Ovary (tissue), 9 donors: ENCODE data around the gene YARS1. TPM values are rescaled to one million over a fixed set of nuclear protein-coding genes. Genes with fewer than 3 reads are reported as not detected.

ENCODE experiments used
- DNase-seq, 5 donors: peaks; one replicate each; pipeline ENCODE4 v3.0.0-alpha.2; 2019 to 2020
- H3K27ac ChIP-seq, 2 donors: fragments of 200-600 bp; one replicate each; pipeline versions ENCODE4 v1.5.1 to v1.8.0; 2019 to 2022
- H3K27me3 ChIP-seq: fragments of 200-600 bp; one replicate; pipeline ENCODE4 v1.8.0; 2022
- H3K36me3 ChIP-seq: fragments of 200-600 bp; sonication (generic); one replicate; pipeline ENCODE4 v1.5.1; 2019
- H3K4me1 ChIP-seq: one replicate; pipeline ENCODE4 v1.8.1; 2013; ENCODE audit warnings: mild to moderate bottlenecking, moderate library complexity; ENCODE audit not compliant: insufficient read depth
- H3K4me3 ChIP-seq: fragments of 200-600 bp; sonication (generic); one replicate; pipeline ENCODE4 v1.5.1; 2017
- H3K9me3 ChIP-seq, 2 donors: fragments of 200-600 bp in 1 of 2; sonication (generic) in 1 of 2; one replicate each; pipeline versions ENCODE4 v1.5.1 to v1.8.1; 2013 to 2019; ENCODE audit warnings: mild to moderate bottlenecking in 1 of 2, moderate library complexity in 1 of 2
- CTCF ChIP-seq, 3 donors: fragments of 450-650 bp in 2 of 3; fragments of 200-600 bp in 1 of 3; IDR thresholded peaks; one replicate each; pipeline versions ENCODE4 v1.5.1 to v1.8.0; 2016 to 2022; ENCODE audit warnings: antibody characterized with exemption in 3 of 3, mild to moderate bottlenecking in 1 of 3
- EP300 ChIP-seq: sonication (generic); formaldehyde crosslinking; IDR thresholded peaks from one replicate; pipeline ENCODE4 v1.6.1; 2017; ENCODE audit warnings: antibody characterized with exemption
- POLR2A ChIP-seq: fragments of 450-650 bp; IDR thresholded peaks from one replicate; pipeline ENCODE4 v1.6.1; 2017; ENCODE audit warnings: antibody characterized with exemption, mild to moderate bottlenecking, moderate library complexity
- WGBS, 3 donors: extraction: QIAGEN DNeasy Blood & Tissue Kit in 1 of 3; methylation state at CpG; one replicate each; pipeline versions ENCODE4 v1.1.5 to v1.1.7; 2013 to 2017; 5-methylcytosine and 5-hydroxymethylcytosine counted together
- intact Hi-C, 4 donors: fragments of 100-400 bp; cut with DNase I; formaldehyde crosslinking; loops; one replicate each; pipeline versions ENCODE4 v1.11.0 to v1.15.1; 2022 to 2023
- polyA plus RNA-seq, 2 donors: library from polyadenylated mRNA; stranded (reverse); fragments of 200-250 nt in 1 of 2; fragments of 350-450 nt in 1 of 2; fragmentation: Illumina TruSeq in 1 of 2; extraction: RNeasy Lipid Tissue Mini Kit (QIAGEN cat#74804) in 1 of 2; gene quantifications; one replicate each; pipeline ENCODE4 v1.2.3, GENCODE V29; 2013 to 2014
- total RNA-seq, 7 donors: library from RNA; depleted of rRNA in 2 of 7; stranded (reverse); fragments of >200 nt in 2 of 7; fragmentation: NEBNext Ultra II Directional in 3 of 7; extraction: Animal tissue kit (Norgen Biotek cat#: 25700) in 3 of 7; gene quantifications; one replicate each; pipeline versions ENCODE4 v1.1.0 to v1.2.4, GENCODE V29; 2016 to 2023
- donor health status: DM: no; HTN: no; CAD: no; lungs with moderate emphysema.
- donor health status: DM: no; HTN: no; CAD: no.
- donor health status: Bipolar disorder and iron deficiency.
- donor health status: DM: yes; HTN: yes; CAD: no.
- donor health status: DM: no; HTN: no; CAD: no.
- donor health status: DM: yes; HTN: yes; CAD: no.

YARS1 gene
- total and polyA plus RNA-seq, 9 donors: 19.8 to 272 (median 46.2) TPM

- intact Hi-C loops: no loop called here
- H3K9me3 ChIP-seq: no peaks in the 10 kb centered on the region
- WGBS, 3 donors: 69 to 74% (median 71%) methylated on average over 7 of the region's 7 CpGs
- H3K4me1 ChIP-seq: peaks cover 20% of the 10 kb centered on the region
- peak overlapping the region in 1 of 2 donors; percentile 72 for H3K27ac ChIP-seq
- H3K27me3 ChIP-seq: no peaks in the 10 kb centered on the region
- no peak overlapping the region for H3K4me3 ChIP-seq
- no peak for DNase-seq
- no peak for TF ChIP-seq CTCF (IDR thresholded peaks at IDR 0.05)
- TF ChIP-seq POLR2A: no peak
- no peak for TF ChIP-seq EP300
- H3K36me3 ChIP-seq: no peaks in the 10 kb centered on the region
Observed at GRCh38 chr1:32758177-32758794, 58.9 kb downstream of the YARS1 start.

GRCh38 chr1:32757213-32757895 is 59.8 kb downstream of the YARS1 start:
- intact Hi-C loops: no loop called here
- no peak for DNase-seq
- H3K27me3 ChIP-seq: no peaks in the 10 kb centered on the region
- WGBS, 3 donors: 77 to 82% (median 78%) methylated on average over 4 of the region's 4 CpGs
- H3K4me3 ChIP-seq: no peak overlapping the region
- no peak for TF ChIP-seq EP300
- TF ChIP-seq CTCF (IDR thresholded peaks at IDR 0.05): no peak
- no peaks in the 10 kb centered on the region for H3K36me3 ChIP-seq
- H3K9me3 ChIP-seq: no peaks in the 10 kb centered on the region
- H3K27ac ChIP-seq: no peak overlapping the region
- peaks cover 20% of the 10 kb centered on the region for H3K4me1 ChIP-seq

GRCh38 chr1:32755810-32756159 is 61.4 kb downstream of the YARS1 start:
- H3K4me3 ChIP-seq: no peak overlapping the region
- no peaks in the 10 kb centered on the region for H3K27me3 ChIP-seq
- no peaks in the 10 kb centered on the region for H3K36me3 ChIP-seq
- peaks cover 11% of the 10 kb centered on the region for H3K4me1 ChIP-seq
- H3K9me3 ChIP-seq: no peaks in the 10 kb centered on the region
- intact Hi-C loops: no loop called here
- WGBS, 3 donors: 78 to 90% (median 81%) methylated on average over 3 of the region's 3 CpGs
- TF ChIP-seq CTCF (IDR thresholded peaks at IDR 0.05) (no peak), POLR2A (no peak), EP300 (no peak)
- H3K27ac ChIP-seq: peak overlapping the region; percentile 54 to 73
- DNase-seq: no peak

GRCh38 chr1:32755098-32755809 is 61.9 kb downstream of the YARS1 start:
- Histone ChIP-seq H3K27ac (peak overlapping the region; percentile 54 to 73), H3K36me3 (no peaks in the 10 kb centered on the region), H3K27me3 (no peaks in the 10 kb centered on the region), H3K4me3 (peak overlapping the region; percentile 47), H3K4me1 (peaks cover 7% of the 10 kb centered on the region), H3K9me3 (no peaks in the 10 kb centered on the region)
- TF ChIP-seq POLR2A: no peak
- no peak for TF ChIP-seq CTCF (IDR thresholded peaks at IDR 0.05)
- TF ChIP-seq EP300: no peak
- peak; percentile 52 to 62 (median 59) for DNase-seq
- intact Hi-C loops: no loop called here
- WGBS, 3 donors: 17 to 26% (median 25%) methylated on average over 10 of the region's 10 CpGs
